Smooth muscle cell of the pulmonary artery (primary cell): ENCODE results near the gene DACT3. TPM values are rescaled to one million over a fixed set of nuclear protein-coding genes. Genes with fewer than 3 reads are reported as not detected.

Source experiments
- total RNA-seq: library from RNA; depleted of rRNA; stranded (reverse); fragments of >200 nt; gene quantifications from 2 replicates; pipeline ENCODE4 v1.2.3, GENCODE V29; 2014

DACT3 gene, protein sequence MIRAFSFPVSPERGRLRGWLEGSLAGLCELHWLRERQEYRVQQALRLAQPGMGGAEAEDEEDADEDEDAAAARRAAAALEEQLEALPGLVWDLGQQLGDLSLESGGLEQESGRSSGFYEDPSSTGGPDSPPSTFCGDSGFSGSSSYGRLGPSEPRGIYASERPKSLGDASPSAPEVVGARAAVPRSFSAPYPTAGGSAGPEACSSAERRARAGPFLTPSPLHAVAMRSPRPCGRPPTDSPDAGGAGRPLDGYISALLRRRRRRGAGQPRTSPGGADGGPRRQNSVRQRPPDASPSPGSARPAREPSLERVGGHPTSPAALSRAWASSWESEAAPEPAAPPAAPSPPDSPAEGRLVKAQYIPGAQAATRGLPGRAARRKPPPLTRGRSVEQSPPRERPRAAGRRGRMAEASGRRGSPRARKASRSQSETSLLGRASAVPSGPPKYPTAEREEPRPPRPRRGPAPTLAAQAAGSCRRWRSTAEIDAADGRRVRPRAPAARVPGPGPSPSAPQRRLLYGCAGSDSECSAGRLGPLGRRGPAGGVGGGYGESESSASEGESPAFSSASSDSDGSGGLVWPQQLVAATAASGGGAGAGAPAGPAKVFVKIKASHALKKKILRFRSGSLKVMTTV
- total RNA-seq: 6.6 and 6.8 TPM in 2 replicates

GRCh38 chr19:46661020-46661731 is at the start of gene DACT3:
Gene DACT3, minus strand, starts transcription at chr19:46661182. Its CDS starts 118 bp downstream, at chr19:46661064.

DNA sequence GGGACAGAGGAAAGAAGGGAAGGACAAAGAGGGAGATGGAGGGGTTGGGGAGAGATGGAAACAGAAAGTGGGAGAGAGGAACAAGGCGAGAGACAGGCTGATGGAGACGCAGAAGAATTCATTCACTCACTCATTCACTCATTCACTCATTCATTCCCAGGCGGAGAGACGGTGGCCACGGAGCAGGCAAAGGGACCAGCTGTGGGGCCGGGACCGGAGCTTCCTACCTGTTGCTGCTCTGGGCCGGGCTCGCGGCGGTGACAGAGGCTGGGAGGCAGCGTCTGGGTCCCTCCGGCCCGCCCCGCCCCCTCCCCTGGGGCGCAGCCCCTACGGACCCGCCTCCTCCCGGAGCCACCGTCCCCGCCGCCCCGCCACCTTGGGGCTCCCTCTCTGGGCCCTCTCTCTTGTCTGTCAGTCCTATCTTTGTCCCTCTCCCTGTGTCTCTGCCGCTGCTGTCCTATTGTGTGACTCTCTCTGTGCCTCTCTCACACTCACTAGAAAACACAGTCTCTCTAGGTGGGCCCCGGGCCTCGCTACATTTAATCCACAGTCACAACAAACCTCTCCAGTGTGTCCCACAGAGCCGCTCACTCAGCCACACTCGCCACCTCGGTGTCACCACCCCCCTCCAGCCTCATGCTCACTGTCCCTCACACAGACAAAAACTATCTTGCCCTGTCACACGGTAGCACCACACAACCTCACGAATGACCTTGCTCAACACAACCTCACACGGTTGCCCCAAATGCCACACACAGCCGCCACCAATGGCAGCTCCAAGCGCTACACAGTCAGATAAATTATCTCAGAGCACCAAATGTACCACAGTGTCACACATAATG is 24.8 kb downstream of the DACT3 start, which contains the start of gene GNG8:
Gene GNG8, minus strand, starts transcription at position 283 of the 842 bp plus-strand sequence. CDS start 1,520 bp downstream, outside the sequence.

GRCh38 chr19:46624958-46625661 is 35.9 kb downstream of the DACT3 start, which contains the start of gene PTGIR:
Gene PTGIR, minus strand, starts transcription at chr19:46625089. Its CDS starts 864 bp downstream, at chr19:46624225.

DNA sequence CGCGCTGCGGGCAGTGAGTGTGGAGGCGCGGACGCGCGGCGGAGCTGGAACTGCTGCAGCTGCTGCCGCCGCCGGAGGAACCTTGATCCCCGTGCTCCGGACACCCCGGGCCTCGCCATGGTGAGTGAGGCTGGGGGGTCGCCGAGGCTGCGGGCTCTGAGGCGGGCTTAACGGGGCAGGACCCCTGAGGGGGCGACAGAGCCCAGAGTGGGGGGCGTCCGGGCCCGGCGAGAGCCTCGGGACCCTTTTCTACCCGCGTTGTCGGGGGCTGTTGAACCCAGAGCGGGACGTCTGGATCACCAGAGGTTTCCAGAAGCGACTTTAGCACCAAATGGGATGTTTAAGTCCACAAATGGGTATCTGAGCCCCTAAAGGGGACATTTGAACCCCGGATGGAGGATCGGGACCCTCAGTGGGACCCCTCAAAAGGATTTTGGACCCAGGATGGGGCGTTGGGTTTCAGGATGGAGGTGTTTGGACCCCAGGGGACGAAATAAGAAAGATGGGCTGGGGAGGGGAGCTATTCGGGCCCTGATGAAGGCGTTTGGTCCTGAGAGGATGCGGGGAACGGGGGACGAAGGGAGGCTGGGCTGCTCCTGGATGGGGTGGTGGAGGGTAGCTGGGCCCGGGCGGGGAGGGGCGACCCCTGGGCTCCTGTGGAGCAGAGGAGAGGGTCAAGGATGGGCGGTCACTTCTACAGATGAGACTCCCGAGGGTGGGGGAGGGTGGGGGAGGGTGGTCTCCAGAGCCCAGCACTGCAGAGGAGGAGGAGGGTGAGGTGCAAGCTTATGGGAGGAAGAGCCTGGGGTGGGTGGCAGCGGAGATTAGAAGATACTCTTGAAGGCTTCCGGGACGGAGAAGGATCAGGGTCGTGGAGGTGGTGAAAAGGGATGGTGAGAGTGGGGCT is 59.4 kb downstream of the DACT3 start, which contains the start of gene CALM3:
Gene CALM3, plus strand, starts transcription at position 13 of the 907 bp plus-strand sequence. Its CDS starts 105 bp downstream, at position 118.

Other genes with a start within 250 kb of the DACT3 start
- gene CCDC8, start 247.6 kb downstream of the DACT3 start, total RNA-seq: 20.0 and 21.8 TPM in 2 replicates
- gene PNMA8C, start 232.2 kb downstream of the DACT3 start, total RNA-seq: 0.39 and 0.50 TPM in 2 replicates
- gene PNMA8A, start 189.6 kb downstream of the DACT3 start, total RNA-seq: 3.2 and 6.1 TPM in 2 replicates
- 0.96 and 1.6 TPM in 2 replicates for gene PNMA8B, start 165.3 kb downstream of the DACT3 start, total RNA-seq
- 185 and 240 TPM in 2 replicates for gene CALM3, start 59.9 kb downstream of the DACT3 start, total RNA-seq
- 20.0 and 34.8 TPM in 2 replicates for gene PTGIR, start 36.1 kb downstream of the DACT3 start, total RNA-seq
- not detected in 2 replicates for gene GNG8, start 25.0 kb downstream of the DACT3 start, total RNA-seq
- 17.4 and 28.1 TPM in 2 replicates for gene PRKD2, start 55.9 kb upstream of the DACT3 start, total RNA-seq
- 26.6 and 32.4 TPM in 2 replicates for gene FKRP, start 84.9 kb upstream of the DACT3 start, total RNA-seq
- gene STRN4, start 85.3 kb upstream of the DACT3 start, total RNA-seq: 70.7 and 73.0 TPM in 2 replicates
- 122 and 169 TPM in 2 replicates for gene SLC1A5, start 127.4 kb upstream of the DACT3 start, total RNA-seq
- 121 and 142 TPM in 2 replicates for gene AP2S1, start 189.7 kb upstream of the DACT3 start, total RNA-seq
- 79.4 and 89.5 TPM in 2 replicates for gene ARHGAP35, start 199.8 kb upstream of the DACT3 start, total RNA-seq